ENCODE results near the gene TRIM33. TPM values are rescaled to one million over a fixed set of nuclear protein-coding genes. Genes with fewer than 3 reads are reported as not detected.

Gene TRIM33
- total and polyA plus RNA-seq, 2 of the 8 experiments (the other 6 are each of a cell fraction or from before 2014, with no cell fraction given), result 17.1 to 52.3 TPM

DNA sequence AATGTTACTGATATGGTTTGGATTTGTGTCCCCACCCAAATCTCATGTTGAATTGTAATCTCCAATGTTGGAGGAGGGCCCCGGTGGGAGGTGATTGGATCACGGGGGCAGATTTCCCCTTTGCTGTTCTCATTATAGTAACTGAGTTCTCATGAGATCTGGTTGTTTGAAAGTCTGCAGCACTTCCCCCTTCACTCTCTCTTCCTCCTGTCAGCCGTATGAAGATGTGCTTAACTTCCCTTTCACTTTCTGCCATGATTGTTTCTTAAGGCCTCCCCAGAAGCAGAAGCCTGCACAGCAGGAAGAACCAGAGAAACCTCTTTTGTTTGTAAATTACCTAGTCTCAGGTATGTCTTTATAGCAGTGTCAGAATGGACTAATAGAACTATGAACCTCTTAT is 28.4 kb downstream of the TRIM33 start:
- no peak overlapping the region for H4K5ac ChIP-seq (ENCODE audit: insufficient read length, low read depth, low read length)
- TF ChIP-seq POLR2A (IDR thresholded peaks at IDR 0.05; ENCODE audit: control extremely low read depth in 1 of 2, low read depth in 2 of 2, low read length in 2 of 2) (no peak), RAD21 (IDR thresholded peaks at IDR 0.05 in 1 of 2, conservative IDR thresholded peaks at IDR 0.05 in 1 of 2; ENCODE audit: low read depth in 2 of 2, low read length in 2 of 2) (no peak)

More for the DNA sequence above, 28.4 kb downstream of the TRIM33 start:
- peaks cover 0 to 4% of the 10 kb centered on the region in 2 experiments; a peak in 1 of 4 replicates for H3K9me3 ChIP-seq (ENCODE audit: insufficient read depth in 2 of 2, low read depth in 1 of 2, low read length in 1 of 2)
- no peak overlapping the region for H3K18ac ChIP-seq (ENCODE audit: extremely low read depth, low read length)
- peaks cover 5 to 94% of the 10 kb centered on the region in 2 experiments; a peak in 3 of 4 replicates for H3K79me2 ChIP-seq (ENCODE audit: control insufficient read depth in 1 of 2, insufficient read depth in 2 of 2, low read length in 2 of 2)
- no peak overlapping the region for H3K56ac ChIP-seq (replicated peaks; ENCODE audit: insufficient read length, low read depth, low read length)
- H2BK15ac ChIP-seq (ENCODE audit: low read length), result no peak overlapping the region
- H3K4me2 ChIP-seq (ENCODE audit: insufficient read depth in 1 of 2, low read depth in 2 of 2, low read length in 2 of 2), result no peak overlapping the region
- no peak overlapping the region for H4K8ac ChIP-seq (ENCODE audit: extremely low read depth, insufficient read depth, low read length)
- H4K20me1 ChIP-seq (replicated peaks in 1 of 2; ENCODE audit: control insufficient read depth in 1 of 2, insufficient read depth in 2 of 2, low read length in 2 of 2), result peaks cover 6 to 11% of the 10 kb centered on the region in 2 experiments
- H3K27ac ChIP-seq (ENCODE audit: low read depth, low read length), result no peak overlapping the region
- H3K36me3 ChIP-seq (ENCODE audit: control insufficient read depth in 2 of 4, insufficient read depth in 4 of 4, low read length in 3 of 4), result peaks cover 0 to 4% (median 0%) of the 10 kb centered on the region in 4 experiments; a peak in 1 of 8 replicates
- H3K79me1 ChIP-seq (ENCODE audit: low read depth, low read length), result peaks cover 4% of the 10 kb centered on the region; the same call in 1 of the 2 replicates
- no peak overlapping the region for H4K91ac ChIP-seq (replicated peaks; ENCODE audit: insufficient read length, low read length)
- 82% methylated on average over 3 of the region's 3 CpGs; no CpG with 5 or more reads in 1 of the 2 experiments for WGBS, 2 experiments (ENCODE audit: extremely low coverage in 1 of 2, insufficient coverage in 1 of 2, insufficient read length in 1 of 2, insufficient replicate concordance in 2 of 2, low coverage in 1 of 2, low lambda C conversion rate in 2 of 2, missing lambda C conversion rate in 1 of 2)
- no peak overlapping the region for H3K4ac ChIP-seq (replicated peaks; ENCODE audit: insufficient read length, low read depth, low read length)
- no peak overlapping the region for H2AK5ac ChIP-seq (ENCODE audit: low read depth, low read length)
- no peak overlapping the region for H2BK12ac ChIP-seq (ENCODE audit: low read depth, low read length)
- H3K23me2 ChIP-seq (ENCODE audit: low read depth, low read length), result no peaks in the 10 kb centered on the region
- H2BK120ac ChIP-seq (replicated peaks; ENCODE audit: low read depth, low read length), result no peak overlapping the region
- no peak overlapping the region for H2BK20ac ChIP-seq (ENCODE audit: low read length)
- no peak overlapping the region for H3K14ac ChIP-seq (ENCODE audit: insufficient read length)
- peaks cover 0 to 3% (median 2%) of the 10 kb centered on the region in 4 experiments; a peak in 2 of 7 replicates for H3K4me1 ChIP-seq (replicated peaks in 1 of 4; ENCODE audit: control insufficient read depth in 3 of 4, insufficient read depth in 4 of 4, low read length in 3 of 4)
- no peak overlapping the region for H2BK5ac ChIP-seq (ENCODE audit: low read depth, low read length)
- H3K27me3 ChIP-seq (replicated peaks in 1 of 4; ENCODE audit: control insufficient read depth in 3 of 4, extremely low read depth in 1 of 4, insufficient read depth in 3 of 4, low read length in 3 of 4), result no peaks in the 10 kb centered on the region
- FAIRE-seq (no peak), DNase-seq (ENCODE audit: low read depth in 1 of 2, low spot score in 2 of 2) (no peak)
- no peak overlapping the region for H3K23ac ChIP-seq (ENCODE audit: insufficient read length)
- H3K4me3 ChIP-seq (ENCODE audit: extremely low read depth in 1 of 4, insufficient read depth in 2 of 4, low read depth in 3 of 4, low read length in 4 of 4), result no peak overlapping the region
- no peak overlapping the region for H2AFZ ChIP-seq (ENCODE audit: low read length)
- CTCF ChIA-PET (ENCODE audit: partially characterized antibody), result interaction anchor here (0.9 kb wide), 1 partner anchor 76 kb away, joined by 4 read pairs; no protein-coding TSS in a partner anchor
- POLR2A ChIA-PET (ENCODE audit: partially characterized antibody), result no interaction called here
- no peak overlapping the region for H3K9ac ChIP-seq (replicated peaks in 1 of 4; ENCODE audit: extremely low read depth in 1 of 4, low read depth in 3 of 4, low read length in 3 of 4)
